ENCODE results near the gene CEPT1.

DNA sequence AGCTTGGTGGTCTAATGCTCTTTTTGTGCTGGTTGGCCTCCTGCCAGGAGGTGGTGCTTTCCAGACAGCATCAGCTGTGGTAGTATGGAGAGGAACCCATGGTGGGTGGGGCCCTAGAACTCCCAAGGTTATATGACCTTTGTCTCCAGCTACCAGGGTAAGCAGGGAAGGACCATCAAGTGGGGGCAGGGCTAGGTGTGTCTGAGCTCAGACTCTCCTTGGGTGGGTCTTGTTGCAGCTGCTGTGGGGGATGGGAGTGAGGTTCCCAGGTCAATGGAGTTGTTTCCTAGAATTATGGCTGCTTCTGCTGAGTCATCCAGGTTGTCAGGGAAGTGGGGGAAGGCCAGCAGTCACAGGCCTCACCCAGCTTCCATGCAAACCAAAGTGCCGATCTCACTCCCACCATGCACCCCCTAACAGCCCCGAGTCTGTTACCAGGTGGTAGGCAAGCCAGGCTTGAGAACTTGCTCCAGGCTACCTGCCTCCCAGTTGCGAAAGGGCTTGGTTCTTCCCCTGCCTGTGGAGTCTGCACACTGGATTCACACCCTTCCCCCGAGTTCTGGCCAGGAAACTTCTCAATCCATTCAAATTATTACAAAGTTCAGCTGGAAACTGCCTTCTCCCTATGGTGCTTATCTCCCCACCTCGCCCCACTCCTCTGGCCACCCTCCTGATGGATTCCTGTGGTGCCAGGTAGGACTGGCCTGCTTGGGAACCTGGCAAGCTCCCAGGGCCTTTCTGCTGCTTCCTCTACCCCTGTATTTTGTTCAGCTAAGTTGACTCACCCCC lies 38.0 kb upstream of the CEPT1 start:
- TF ChIP-seq, protein P1, sequence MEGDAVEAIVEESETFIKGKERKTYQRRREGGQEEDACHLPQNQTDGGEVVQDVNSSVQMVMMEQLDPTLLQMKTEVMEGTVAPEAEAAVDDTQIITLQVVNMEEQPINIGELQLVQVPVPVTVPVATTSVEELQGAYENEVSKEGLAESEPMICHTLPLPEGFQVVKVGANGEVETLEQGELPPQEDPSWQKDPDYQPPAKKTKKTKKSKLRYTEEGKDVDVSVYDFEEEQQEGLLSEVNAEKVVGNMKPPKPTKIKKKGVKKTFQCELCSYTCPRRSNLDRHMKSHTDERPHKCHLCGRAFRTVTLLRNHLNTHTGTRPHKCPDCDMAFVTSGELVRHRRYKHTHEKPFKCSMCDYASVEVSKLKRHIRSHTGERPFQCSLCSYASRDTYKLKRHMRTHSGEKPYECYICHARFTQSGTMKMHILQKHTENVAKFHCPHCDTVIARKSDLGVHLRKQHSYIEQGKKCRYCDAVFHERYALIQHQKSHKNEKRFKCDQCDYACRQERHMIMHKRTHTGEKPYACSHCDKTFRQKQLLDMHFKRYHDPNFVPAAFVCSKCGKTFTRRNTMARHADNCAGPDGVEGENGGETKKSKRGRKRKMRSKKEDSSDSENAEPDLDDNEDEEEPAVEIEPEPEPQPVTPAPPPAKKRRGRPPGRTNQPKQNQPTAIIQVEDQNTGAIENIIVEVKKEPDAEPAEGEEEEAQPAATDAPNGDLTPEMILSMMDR (IDR thresholded peaks at IDR 0.05): no peak
- no peak for TF ChIP-seq POLR2AphosphoS5 (IDR thresholded peaks at IDR 0.05; ENCODE audit: insufficient read depth in 1 of 2, low read depth in 1 of 2)
